Natural killer cell (primary cell): ENCODE measurements around the gene PRRG3. TPM values are rescaled to one million over a fixed set of nuclear protein-coding genes. Genes with fewer than 3 reads are reported as not detected.

Experiments
- ATAC-seq, 3 donors: fragments of 150-1000 bp in 2 of 3; fragments of 200-7000 bp in 1 of 3; cut with Tn5 transposase; 1 replicate in 1 of 3; 2 replicates in 2 of 3; pipeline ENCODE4 v1.10.0; 2021; ENCODE audit warnings: mild to moderate bottlenecking in 2 of 3, moderate library complexity in 2 of 3
- DNase-seq, 2 donors: peaks; one replicate each; pipeline versions ENCODE4 v3.0.0 to v3.0.0-alpha.2; 2013 to 2021; ENCODE audit warnings: mixed read lengths in 1 of 2
- H3K27ac ChIP-seq: one replicate; pipeline ENCODE4 v1.5.1; 2013; ENCODE audit warnings: mild to moderate bottlenecking, low read length
- H3K27me3 ChIP-seq: one replicate; pipeline ENCODE4 v1.6.1; 2013; ENCODE audit warnings: low read length; ENCODE audit not compliant: control insufficient read depth, insufficient read depth
- H3K36me3 ChIP-seq: one replicate; pipeline ENCODE4 v1.6.1; 2013; ENCODE audit warnings: low read length; ENCODE audit not compliant: control insufficient read depth, insufficient read depth
- H3K4me1 ChIP-seq: one replicate; pipeline ENCODE4 v1.6.1; 2013; ENCODE audit warnings: low read length; ENCODE audit not compliant: control insufficient read depth, insufficient read depth
- H3K4me3 ChIP-seq: one replicate; pipeline ENCODE4 v1.5.1; 2013; ENCODE audit warnings: low read length
- H3K9me3 ChIP-seq: one replicate; pipeline ENCODE4 v1.6.1; 2013; ENCODE audit warnings: low read length; ENCODE audit not compliant: control insufficient read depth, insufficient read depth
- H3K27ac Mint-ChIP-seq, 2 donors: one replicate each; pipeline ENCODE4 v1.8.0; 2022; ENCODE audit warnings: mild to moderate bottlenecking in 2 of 2, mixed read lengths in 2 of 2, moderate library complexity in 1 of 2
- H3K27me3 Mint-ChIP-seq, 2 donors: one replicate each; pipeline ENCODE4 v1.8.0; 2022; ENCODE audit warnings: low read depth in 2 of 2, mixed read lengths in 2 of 2
- H3K36me3 Mint-ChIP-seq: one replicate; pipeline ENCODE4 v1.8.0; 2022; ENCODE audit warnings: mixed read lengths
- H3K4me1 Mint-ChIP-seq, 2 donors: one replicate each; pipeline ENCODE4 v1.8.0; 2022; ENCODE audit warnings: mixed read lengths in 2 of 2
- H3K4me3 Mint-ChIP-seq: one replicate; pipeline ENCODE4 v1.8.0; 2022; ENCODE audit warnings: mild to moderate bottlenecking, moderate library complexity, mixed read lengths
- H3K9me3 Mint-ChIP-seq, 2 donors: one replicate each; pipeline ENCODE4 v1.8.0; 2022; ENCODE audit warnings: mixed read lengths in 2 of 2
- WGBS: methylation state at CpG from one replicate; pipeline ENCODE4 v1.1.7; 2013; ENCODE audit warnings: missing lambda C conversion rate; ENCODE audit not compliant: insufficient coverage; 5-methylcytosine and 5-hydroxymethylcytosine counted together
- intact Hi-C: fragments of 100-400 bp; cut with micrococcal nuclease; formaldehyde crosslinking; loops from one replicate; pipeline ENCODE4 v1.14.2; 2022
- total RNA-seq, 4 donors: library from RNA; stranded (reverse); fragments of 120-200 nt in 1 of 4; gene quantifications; one replicate each; pipeline versions ENCODE4 v1.2.3 to v1.2.4, GENCODE V29; 2013 to 2022
- TF ChIP-seq, protein P1 (sequence below): fragments of 200-600 bp; IDR thresholded peaks from one replicate; pipeline ENCODE4 v1.8.0; 2022; ENCODE audit warnings: antibody characterized with exemption

Gene PRRG3
- total RNA-seq, 3 donors from 2014 or later (not counting 1 experiment from before 2014, with no cell fraction given), result not detected

DNA sequence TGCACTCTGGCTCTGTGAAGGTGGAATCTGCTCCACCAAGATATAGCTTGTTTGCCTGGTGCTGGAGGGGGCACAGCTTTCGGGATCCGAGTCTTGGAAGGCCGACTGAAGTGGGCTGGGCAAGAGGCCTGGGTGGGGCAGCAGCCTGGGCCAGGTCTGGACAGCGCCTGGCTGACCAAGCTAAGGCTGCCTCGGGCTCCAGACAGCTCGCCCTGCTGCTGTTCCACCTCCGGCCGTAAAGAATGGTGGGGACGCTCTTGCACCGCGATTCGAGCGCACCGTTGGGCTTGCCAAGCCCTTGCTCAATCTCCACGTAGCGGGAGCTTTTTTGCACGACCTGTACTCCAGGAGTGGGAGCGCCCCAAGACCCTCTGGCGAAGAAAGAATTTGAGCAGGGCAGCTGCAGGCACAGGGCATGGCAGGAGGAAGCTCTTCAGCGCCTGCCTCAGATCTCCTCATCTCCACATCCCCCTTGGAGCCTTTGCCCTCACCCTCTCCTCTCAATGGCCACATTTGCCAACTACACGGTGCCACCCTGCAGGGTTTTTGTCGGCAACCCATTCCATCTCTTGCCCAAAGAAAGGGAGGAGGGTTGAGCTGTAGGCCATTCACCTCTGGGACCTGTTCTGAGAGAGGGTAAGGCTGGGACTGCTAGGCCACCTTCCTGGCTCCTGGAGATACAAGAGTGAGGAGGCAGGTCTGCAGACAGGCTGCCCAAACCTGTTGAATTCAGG, 58.2 kb downstream of the PRRG3 start:
- TF ChIP-seq, protein P1, sequence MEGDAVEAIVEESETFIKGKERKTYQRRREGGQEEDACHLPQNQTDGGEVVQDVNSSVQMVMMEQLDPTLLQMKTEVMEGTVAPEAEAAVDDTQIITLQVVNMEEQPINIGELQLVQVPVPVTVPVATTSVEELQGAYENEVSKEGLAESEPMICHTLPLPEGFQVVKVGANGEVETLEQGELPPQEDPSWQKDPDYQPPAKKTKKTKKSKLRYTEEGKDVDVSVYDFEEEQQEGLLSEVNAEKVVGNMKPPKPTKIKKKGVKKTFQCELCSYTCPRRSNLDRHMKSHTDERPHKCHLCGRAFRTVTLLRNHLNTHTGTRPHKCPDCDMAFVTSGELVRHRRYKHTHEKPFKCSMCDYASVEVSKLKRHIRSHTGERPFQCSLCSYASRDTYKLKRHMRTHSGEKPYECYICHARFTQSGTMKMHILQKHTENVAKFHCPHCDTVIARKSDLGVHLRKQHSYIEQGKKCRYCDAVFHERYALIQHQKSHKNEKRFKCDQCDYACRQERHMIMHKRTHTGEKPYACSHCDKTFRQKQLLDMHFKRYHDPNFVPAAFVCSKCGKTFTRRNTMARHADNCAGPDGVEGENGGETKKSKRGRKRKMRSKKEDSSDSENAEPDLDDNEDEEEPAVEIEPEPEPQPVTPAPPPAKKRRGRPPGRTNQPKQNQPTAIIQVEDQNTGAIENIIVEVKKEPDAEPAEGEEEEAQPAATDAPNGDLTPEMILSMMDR, result no peak
- H3K36me3 ChIP-seq, result no peaks in the 10 kb centered on the region
- no peaks in the 10 kb centered on the region for H3K4me1 ChIP-seq
- 13% methylated on average over 21 of the region's 22 CpGs for WGBS
- Mint-ChIP-seq H3K36me3 (no peaks in the 10 kb centered on the region), H3K4me3 (no peak overlapping the region), H3K9me3 (no peaks in the 10 kb centered on the region), H3K27me3 (peaks cover 3 to 28% of the 10 kb centered on the region in 2 donors), H3K27ac (no peak overlapping the region), H3K4me1 (no peaks in the 10 kb centered on the region)
- no peak overlapping the region for H3K27ac ChIP-seq
- H3K27me3 ChIP-seq, result no peaks in the 10 kb centered on the region
- intact Hi-C loops, result no loop called here
- H3K4me3 ChIP-seq, result no peak overlapping the region
- ATAC-seq (no peak), DNase-seq (peak in 1 of 2 donors; percentile 1)
- H3K9me3 ChIP-seq, result no peaks in the 10 kb centered on the region

DNA sequence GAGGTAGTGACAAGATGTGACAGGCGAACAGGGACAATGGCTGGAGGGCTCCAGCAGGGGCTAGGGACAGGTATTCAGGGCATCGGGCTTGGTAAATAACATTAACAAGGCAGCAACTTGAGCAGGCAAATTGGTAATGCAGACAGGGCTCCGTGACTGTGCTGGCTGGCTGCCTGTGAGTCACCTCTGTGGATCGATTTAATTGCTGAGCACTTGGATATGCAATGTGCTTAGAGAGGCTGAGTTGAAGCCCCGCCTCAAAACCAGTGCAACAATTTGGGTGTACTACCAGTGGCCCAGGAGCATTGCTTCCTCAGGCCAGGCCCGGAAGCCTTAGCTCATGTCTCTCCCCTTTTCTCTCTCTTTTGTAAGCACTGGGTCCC, 58.8 kb downstream of the PRRG3 start:
- no peaks in the 10 kb centered on the region for H3K4me1 Mint-ChIP-seq
- Histone ChIP-seq H3K9me3 (no peaks in the 10 kb centered on the region), H3K27ac (no peak overlapping the region), H3K27me3 (no peaks in the 10 kb centered on the region), H3K36me3 (no peaks in the 10 kb centered on the region), H3K4me3 (no peak overlapping the region), H3K4me1 (no peaks in the 10 kb centered on the region)
- TF ChIP-seq, protein P1, result no peak
- no peak overlapping the region for H3K4me3 Mint-ChIP-seq
- H3K27ac Mint-ChIP-seq, result no peak overlapping the region
- 89% methylated on average over 6 of the region's 6 CpGs for WGBS
- DNase-seq (no peak), ATAC-seq (no peak)
- no peaks in the 10 kb centered on the region for H3K9me3 Mint-ChIP-seq
- peaks cover 3 to 27% of the 10 kb centered on the region in 2 donors for H3K27me3 Mint-ChIP-seq
- intact Hi-C loops, result no loop called here
- H3K36me3 Mint-ChIP-seq, result no peaks in the 10 kb centered on the region

DNA sequence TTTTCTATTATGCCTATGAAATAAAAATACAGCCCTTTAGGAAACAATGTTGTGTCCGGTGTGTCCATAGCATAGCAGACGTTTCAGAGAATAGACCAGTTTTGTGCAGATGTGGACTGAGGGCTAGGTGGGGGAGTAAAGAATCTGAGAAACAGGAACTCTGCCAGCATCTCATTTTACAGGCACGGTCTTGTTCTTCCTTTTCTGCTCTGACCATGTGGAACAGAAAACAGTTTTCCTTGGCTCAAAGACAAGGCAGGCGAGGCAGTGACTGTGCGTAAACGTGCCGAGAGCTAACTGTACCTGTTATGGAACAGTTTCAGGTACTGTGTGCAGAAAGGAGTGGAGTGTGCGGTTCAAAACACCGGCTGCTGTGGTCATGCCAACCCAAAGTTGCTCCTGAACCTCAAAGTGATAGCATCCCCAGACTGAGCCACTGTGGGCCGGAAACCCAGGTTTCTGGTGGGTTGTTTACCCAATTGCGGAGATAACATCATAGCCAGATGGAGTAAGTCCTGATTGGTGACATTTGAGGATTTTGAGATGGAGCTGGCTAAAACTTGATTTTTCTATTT, 59.5 kb downstream of the PRRG3 start:
- no peaks in the 10 kb centered on the region for H3K36me3 Mint-ChIP-seq
- DNase-seq (no peak), ATAC-seq (no peak)
- Histone ChIP-seq H3K4me1 (no peaks in the 10 kb centered on the region), H3K27me3 (no peaks in the 10 kb centered on the region), H3K27ac (no peak overlapping the region), H3K36me3 (no peaks in the 10 kb centered on the region), H3K9me3 (no peaks in the 10 kb centered on the region), H3K4me3 (no peak overlapping the region)
- TF ChIP-seq, protein P1, result no peak
- H3K27me3 Mint-ChIP-seq, result peaks cover 3 to 21% of the 10 kb centered on the region in 2 donors
- H3K4me1 Mint-ChIP-seq, result no peaks in the 10 kb centered on the region
- 65% methylated on average over 10 of the region's 11 CpGs for WGBS
- H3K27ac Mint-ChIP-seq, result no peak overlapping the region
- no peaks in the 10 kb centered on the region for H3K9me3 Mint-ChIP-seq
- no peak overlapping the region for H3K4me3 Mint-ChIP-seq
- intact Hi-C loops, result no loop called here

Other genes starting within 250 kb of the PRRG3 start
- not detected for gene PASD1, start 131.8 kb upstream of the PRRG3 start, total RNA-seq
- gene FATE1, start 20.6 kb downstream of the PRRG3 start, total RNA-seq, result not detected
- not detected for gene CNGA2, start 39.3 kb downstream of the PRRG3 start, total RNA-seq
- not detected for gene MAGEA4, start 217.4 kb downstream of the PRRG3 start, total RNA-seq